NCI-H146 treated with DMSO at 0.1 percent for 48 hours (cell line): Measurements from ENCODE around the gene S100PBP.
"Not testable (repeated sequence)": the region's sequence is repeated elsewhere in the genome, so short reads cannot be mapped to it uniquely, and the experiment has no call there.

Experiments
- DNase-seq: peaks from one replicate; lab custom pipeline; 2025; ENCODE audit not compliant: unreplicated experiment; lab: John Stamatoyannopoulos, UW

S100PBP gene

GRCh38 chr1:32898958-32899357 lies 81.5 kb downstream of the S100PBP start:
- DNase-seq = no peak

GRCh38 chr1:32899586-32900296 lies 82.3 kb downstream of the S100PBP start:
- no peak for DNase-seq

GRCh38 chr1:32900371-32900955 lies 83.0 kb downstream of the S100PBP start:
- DNase-seq = no peak

- no peak for DNase-seq
Observed at GRCh38 chr1:32900956-32901822, 83.7 kb downstream of the S100PBP start, which contains the start of gene TMEM54. Gene TMEM54 (minus strand): TSS chr1:32901389. CDS start chr1:32901238, 151 bp downstream.

- DNase-seq = no peak
Observed at GRCh38 chr1:32901823-32902534, 84.5 kb downstream of the S100PBP start.

- no peak for DNase-seq
Observed at GRCh38 chr1:32902535-32902920, 85.1 kb downstream of the S100PBP start.

- no peak for DNase-seq
Observed at GRCh38 chr1:32903991-32904785, 86.7 kb downstream of the S100PBP start.

- DNase-seq = no peak
Observed at GRCh38 chr1:32904797-32905196, 87.3 kb downstream of the S100PBP start.

- DNase-seq = not testable (repeated sequence)
Observed at GRCh38 chr1:32905588-32905987, 88.1 kb downstream of the S100PBP start.

GRCh38 chr1:32906654-32907053 lies 89.2 kb downstream of the S100PBP start:
- no peak for DNase-seq

GRCh38 chr1:32907435-32907834 lies 90.0 kb downstream of the S100PBP start:
- no peak for DNase-seq
